ENCODE results near the gene PALB2.
A peak's percentile ranks its signal among the peaks of the same experiment; 100 is the strongest.

Gene PALB2

DNA sequence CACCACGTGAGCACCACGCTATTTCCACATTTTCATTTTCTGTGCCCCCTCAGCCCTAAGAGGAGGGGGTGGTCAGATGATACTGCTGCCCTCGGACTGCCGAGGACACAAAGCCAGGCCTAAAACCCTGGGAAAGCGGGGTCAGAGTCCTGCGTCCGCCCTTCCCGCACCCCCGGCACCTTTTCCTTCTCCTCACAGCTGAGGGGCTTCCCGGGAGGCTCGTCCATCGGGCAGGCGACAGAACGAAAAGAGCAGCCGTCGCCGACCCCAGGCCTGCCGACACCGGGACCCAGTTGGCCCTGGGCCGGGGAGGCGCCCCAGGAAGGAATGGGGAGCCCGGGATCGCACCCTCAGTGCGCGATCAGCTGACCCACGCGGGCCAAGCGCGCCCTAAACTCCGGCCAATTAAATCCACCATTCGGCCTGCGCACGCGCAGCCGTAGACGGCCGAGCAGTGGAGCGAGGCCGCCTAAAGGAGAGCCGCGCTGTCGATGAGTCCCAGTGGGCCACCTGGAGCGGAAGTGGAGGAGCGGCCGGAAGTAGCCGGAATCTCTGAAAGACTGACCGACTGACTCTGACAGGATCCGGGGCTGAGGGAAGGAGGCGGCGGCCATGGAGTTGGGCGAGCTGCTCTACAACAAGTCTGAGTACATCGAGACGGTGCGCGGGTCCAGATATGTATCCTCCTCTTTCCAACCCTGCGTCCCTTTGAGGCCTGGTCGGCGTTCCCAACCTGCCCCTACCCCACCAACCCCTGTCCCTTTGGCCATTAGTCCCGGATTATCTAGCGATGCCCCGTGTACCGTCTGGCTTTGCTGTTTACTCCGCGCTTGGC, at the start of gene PALB2, which contains the start of gene DCTN5:
Gene PALB2 (minus strand): TSS at position 380 of the 835 bp plus-strand sequence. CDS start 153 bp downstream, at position 227.
Gene DCTN5 (plus strand): TSS at position 536 of the 835 bp plus-strand sequence. CDS start 77 bp downstream, at position 613.
- DNase-seq (ENCODE audit: low spot score): peak; percentile 92

DNA sequence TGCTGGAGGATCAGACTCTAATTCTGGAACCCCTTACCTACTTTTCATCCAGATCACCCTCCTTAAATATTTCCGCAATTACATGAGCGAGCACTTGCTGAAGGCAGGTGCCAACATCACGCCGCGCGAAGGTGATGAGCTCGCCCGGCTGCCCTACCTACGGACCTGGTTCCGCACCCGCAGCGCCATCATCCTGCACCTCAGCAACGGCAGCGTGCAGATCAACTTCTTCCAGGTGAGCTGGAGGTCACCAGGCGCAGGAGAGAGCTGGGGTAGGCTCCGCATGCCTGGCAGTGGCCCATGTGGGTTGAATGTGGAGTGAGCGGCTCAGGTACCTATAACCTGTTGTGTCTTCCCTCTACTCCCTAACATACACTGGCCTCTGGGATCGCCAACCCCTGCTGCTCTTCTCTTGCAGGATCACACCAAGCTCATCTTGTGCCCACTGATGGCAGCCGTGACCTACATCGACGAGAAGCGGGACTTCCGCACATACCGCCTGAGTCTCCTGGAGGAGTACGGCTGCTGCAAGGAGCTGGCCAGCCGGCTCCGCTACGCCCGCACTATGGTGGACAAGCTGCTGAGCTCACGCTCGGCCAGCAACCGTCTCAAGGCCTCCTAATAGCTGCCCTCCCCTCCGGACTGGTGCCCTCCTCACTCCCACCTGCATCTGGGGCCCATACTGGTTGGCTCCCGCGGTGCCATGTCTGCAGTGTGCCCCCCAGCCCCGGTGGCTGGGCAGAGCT, 48.5 kb upstream of the PALB2 start:
- DNase-seq (ENCODE audit: low spot score): no peak

DNA sequence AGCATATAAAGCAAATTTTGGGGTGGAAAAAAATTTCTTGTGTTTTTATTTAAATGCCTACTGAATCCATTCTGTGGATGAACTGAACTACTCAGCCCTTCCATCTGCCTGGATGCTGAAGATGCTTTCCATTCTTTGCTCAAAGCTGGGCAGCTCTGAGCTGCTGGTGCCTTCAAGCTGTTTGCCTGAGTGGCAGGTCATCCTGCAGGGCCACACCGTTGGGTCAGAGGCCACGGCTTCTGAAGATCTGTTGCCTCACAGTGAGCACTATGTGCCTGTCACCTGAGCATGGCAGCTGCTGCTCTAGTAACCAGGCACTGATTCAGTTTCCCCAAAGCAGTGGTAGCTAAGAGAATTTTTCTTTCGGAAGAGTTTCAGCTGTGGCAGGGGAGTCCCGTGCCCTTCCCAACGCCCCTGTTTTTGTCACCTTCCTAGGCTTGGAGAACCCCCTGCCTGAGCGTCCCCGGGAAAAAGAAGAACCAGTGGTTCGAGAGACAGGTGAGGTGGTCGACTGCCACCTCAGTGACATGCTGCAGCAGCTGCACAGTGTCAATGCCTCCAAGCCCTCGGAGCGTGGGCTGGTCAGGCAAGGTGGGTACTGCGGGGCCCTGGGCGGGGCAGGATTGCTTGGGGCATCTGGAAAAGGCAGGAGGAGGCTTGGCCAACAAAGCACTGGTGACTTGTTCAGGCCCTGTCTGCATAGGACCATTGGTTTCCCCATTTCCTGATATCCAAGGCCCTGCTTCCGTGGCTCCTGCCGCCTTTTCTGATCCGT, 46.1 kb upstream of the PALB2 start:
- no peak for DNase-seq (ENCODE audit: low spot score)

DNA sequence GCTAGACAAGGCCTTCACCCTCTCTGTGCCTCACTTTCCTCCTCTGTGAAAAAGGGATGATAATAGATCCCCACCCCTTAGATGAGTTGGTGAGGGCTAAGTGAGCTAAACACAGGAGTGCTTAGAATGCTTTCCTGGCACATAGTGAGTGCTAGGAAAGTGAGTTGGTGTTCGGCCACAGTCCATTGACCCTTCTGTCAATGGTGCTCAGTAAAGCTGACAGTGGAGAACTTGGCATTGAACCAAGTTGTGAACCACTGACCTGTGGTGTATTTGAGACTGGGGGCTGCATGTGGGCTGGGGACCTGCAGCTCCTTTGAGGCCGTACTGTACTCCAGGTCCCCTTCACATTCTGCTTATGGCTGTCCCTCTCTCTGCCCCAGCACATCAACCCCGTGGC, 42.4 kb upstream of the PALB2 start:
- no peak for DNase-seq (ENCODE audit: low spot score)

DNA sequence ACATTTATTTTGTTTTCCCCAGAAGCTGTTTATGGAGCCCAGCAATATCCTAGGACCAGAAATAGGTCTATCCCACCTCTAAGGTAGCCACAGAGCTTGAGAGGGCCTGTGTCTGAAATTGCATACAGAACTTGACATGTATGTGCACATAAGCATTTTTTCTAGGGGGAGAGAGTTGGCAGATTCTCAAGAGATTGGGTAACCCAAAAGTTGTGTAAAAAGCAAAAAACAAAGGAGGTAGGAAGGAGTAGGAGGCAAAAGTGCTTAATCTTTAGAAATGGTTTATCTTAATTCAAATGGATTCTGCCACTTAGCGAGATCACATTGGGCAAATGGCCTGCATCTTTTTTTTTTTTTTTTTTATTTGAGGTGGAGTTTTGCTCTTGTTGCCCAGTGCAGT, 41.1 kb upstream of the PALB2 start:
- DNase-seq (ENCODE audit: low spot score): no peak

DNA sequence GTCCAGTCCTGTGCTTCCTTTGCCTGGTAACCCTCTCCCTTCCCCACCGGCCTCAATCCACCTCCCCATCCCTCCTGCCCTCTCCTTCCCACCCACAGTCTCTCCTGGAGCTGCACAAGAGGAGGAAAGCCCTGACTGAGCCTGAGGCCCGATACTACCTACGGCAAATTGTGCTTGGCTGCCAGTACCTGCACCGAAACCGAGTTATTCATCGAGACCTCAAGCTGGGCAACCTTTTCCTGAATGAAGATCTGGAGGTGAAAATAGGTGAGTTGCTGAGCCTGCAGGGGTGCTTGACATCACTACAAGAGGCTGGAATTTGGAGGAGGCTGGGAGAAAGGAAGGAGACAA, 38.9 kb upstream of the PALB2 start:
- no peak for DNase-seq (ENCODE audit: low spot score)

DNA sequence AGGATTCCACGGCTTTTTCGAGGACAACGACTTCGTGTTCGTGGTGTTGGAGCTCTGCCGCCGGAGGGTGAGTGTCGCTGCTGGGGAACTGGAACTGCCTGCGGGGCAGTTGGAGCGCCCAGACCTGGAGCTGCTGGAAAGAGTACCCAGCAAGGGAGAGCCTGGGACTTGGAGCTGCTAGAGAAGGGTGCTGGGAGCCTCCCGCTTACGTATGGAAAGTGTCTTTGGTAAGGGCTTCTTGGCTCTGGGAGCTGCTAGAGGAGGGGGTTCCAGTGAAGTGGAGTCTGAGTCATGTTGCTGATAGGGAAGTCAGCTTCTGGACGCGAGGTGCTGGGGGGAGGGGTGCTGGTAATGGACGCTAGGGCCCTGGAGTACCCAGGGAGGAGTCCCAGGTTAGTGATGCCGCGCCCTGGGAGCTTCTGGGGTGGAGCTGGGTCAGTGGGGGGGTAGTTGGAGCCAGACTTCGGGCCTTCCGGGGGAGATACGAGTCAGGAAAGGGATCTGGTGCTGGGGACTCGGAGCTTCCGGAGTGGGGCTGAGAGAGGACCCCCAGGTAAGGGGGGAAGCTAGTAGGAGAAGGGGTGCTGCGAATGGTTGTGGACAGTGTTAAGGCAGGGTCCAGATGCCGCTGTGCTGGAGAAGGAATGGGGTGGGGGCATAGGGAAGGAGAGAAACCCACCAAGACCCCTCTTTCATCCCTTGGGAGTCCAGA, 38.3 kb upstream of the PALB2 start:
- DNase-seq (ENCODE audit: low spot score): peak; percentile 51

DNA sequence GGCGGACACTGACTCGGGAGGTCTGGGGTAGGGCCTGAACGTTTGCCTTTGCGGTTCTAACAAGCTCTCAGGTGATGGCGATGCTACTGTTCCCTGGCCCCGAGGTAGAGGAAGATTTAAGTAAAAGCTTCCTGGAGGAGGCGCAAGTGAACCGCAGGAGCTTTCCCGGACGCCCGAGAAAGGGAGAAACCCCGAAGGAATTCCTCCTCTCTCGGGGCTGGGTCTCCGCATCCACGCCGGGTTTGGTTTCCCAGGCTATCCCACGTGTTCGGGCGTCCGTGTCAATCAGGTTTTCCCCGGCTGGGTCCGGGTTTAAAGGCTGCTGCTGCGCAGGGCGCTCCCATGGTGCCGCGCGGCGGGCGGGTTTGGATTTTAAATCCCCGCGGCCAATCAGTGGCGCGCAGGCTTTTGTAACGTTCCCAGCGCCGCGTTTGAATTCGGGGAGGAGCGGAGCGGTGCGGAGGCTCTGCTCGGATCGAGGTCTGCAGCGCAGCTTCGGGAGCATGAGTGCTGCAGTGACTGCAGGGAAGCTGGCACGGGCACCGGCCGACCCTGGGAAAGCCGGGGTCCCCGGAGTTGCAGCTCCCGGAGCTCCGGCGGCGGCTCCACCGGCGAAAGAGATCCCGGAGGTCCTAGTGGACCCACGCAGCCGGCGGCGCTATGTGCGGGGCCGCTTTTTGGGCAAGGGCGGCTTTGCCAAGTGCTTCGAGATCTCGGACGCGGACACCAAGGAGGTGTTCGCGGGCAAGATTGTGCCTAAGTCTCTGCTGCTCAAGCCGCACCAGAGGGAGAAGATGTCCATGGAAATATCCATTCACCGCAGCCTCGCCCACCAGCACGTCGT, 37.5 kb upstream of the PALB2 start, which contains the start of gene PLK1:
Gene PLK1 (plus strand): TSS at position 460 of the 844 bp plus-strand sequence. CDS start 44 bp downstream, at position 504.
- DNase-seq (ENCODE audit: low spot score): peak; percentile 78

DNA sequence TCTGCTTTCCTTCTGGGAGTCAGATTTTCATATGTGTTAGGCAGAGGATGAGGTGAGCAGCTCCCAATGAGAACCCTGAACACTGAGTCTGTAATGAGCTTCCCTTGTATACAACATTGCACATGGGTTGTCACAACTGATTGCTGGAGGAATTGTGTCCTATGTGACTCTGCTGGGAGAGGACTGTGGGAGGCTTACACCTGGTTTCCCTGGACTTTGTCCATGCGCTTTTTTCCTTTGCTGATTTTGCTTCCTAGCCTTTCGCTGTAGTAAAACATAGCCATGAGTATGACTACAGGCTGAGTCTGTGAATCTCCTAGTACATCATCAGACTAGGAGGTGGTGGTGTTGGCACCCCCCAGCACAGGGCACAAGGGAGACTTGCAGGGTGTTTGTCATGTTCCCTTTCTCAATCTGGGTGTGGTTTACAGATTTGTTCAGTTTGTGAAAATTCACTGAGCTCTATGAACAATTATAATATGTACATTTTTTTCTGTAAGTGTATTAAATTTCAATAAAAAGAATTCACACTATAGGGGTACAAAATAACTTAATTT, 35.9 kb upstream of the PALB2 start:
- DNase-seq (ENCODE audit: low spot score): no peak

DNA sequence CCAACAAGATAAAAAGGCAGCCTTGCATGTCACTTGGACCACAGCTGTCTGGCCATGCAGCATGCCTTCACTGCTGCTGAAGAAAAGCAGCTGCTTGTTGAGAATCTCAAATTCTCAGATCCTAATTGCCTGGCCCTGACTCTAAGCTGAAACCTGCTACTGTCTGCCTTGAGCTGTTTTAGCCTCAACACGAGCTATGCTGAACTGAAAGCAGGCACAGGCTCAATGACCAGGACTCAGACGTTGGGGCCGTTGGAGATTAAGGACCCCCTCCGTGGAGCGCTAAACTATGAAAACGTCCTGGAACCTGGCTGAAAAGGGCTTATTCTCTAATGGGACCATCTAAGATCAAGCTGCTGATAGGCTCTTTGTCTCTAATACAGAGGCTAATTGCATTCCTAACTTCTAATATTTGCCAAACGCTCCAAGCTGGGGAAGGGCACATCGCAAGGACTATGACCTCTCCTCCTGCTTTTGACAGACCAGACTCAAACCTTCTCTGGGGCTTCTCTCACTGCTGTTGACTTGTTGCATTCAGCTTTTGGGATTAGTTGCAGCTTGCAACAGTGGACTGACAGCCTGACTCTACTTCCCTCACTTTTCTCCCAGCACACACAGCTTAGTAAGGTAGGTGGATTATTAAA, 33.0 kb upstream of the PALB2 start:
- DNase-seq (ENCODE audit: low spot score): no peak

DNA sequence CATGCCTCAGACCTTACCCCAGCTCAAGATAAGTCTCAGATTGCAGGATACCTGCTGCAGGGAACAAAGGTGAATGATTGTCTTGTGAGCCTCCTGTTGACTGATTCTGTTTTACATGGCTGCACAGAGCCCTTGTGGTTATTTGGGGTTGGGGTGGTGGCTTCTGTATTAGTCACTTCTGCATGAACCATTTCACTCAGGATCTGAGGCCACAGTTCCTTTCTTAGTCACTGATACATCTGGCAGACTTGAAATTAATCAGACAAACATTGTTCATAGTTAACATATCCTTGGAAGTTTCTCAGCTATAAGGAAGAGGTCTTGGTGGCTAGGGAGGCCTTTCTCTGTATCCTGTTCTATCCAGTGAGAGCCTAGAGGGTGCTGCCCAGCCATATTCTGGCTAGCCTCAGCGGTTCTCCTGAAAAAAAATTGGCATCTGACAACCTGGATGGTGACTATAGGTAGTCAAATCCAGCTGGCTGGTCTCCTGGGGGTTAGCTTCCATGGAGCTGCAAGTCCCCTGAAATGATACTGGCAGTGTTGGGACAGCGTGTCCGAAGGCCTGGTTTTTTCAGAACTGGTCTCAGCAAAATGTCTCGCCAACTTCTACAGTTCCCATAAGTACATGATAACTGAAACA, 29.1 kb upstream of the PALB2 start:
- no peak for DNase-seq (ENCODE audit: low spot score)

DNA sequence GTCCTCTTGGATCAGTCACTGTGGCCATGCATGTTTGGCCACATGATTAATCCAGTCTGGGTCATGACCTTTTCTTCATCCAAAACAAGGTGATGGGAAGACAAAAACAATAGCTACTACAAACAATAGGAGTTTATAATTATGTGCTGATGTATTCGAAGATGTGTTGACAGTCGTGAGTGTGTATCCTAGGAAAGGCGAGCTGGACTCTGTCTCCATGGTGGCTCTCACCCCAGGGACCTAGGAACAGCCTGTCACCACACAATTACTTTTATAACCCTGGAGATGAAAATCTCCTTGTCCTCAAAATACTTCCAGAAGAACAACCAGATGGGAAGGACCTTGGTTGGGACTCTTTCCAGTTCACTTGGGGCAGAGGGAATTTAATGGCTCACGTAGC, 27.8 kb upstream of the PALB2 start:
- no peak for DNase-seq (ENCODE audit: low spot score)

DNA sequence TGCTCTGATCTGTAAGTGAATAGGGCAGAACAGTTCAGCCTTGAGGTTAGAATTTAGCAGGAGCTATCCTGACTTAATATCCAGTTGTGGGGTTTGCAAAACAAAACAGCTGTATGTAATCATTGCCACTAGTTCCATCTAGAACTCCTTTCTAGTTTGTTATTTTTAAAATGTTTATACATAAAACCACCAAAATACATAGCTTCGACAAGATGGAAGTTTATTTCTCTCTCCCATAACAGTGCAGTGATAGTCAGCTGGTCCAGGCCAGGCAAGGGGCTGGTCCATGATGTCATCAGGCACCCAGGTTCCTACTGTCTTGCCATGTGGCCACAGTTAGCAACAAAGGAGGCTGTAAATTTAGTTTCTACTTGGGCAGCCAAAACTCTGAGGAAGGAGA, 27.1 kb upstream of the PALB2 start:
- no peak for DNase-seq (ENCODE audit: low spot score)

DNA sequence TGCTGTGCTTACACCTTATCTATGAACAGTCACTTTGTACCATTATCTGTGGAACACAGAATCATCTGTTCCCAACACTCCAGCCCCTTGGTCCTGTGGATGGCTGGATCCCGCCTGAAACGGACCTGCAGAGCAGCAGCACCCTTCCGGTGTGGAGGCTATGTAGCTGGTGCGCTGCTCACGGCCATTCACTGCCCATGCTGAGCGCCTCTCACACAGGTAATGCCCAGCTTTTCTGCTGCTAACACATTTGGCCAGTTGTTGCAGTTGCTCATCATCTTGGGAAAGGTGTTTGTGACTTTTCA, 26.2 kb upstream of the PALB2 start:
- no peak for DNase-seq (ENCODE audit: low spot score)

DNA sequence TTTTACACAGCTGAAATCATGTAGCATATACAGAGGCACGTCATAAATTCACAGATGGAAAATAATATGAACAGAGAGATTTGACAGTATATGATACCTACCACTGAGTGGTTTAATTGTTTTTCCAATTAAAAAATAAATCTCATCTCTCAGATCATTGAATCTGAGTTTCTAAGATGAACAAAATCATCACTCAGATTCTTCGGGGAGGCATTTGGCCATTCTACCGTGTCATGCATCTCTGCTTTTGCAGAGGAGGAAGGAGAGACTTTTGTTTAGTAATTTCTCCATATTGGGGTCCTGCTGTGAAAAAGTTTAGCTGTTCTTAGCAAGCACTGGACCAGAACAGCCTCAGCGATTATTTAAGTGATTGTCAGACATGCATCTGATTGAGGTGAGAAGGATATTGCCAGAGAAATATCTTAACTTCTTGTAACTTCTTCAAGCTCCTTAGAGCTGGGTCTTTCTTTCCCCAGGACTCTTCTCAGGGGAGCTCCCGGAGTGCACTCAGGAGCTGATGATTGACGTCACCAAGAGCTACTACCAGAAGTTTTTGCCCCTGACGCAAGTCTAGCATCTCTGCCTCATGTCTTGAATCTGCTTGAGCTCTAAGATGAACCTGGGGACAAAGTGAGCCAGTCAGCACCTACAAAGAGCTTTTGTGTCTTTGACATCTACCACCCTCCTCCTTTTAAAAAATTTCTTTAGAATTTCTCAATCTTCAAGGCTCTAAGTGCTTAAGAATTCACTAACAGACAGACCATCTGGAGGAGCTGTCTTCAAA, 25.7 kb upstream of the PALB2 start:
- DNase-seq (ENCODE audit: low spot score): no peak

DNA sequence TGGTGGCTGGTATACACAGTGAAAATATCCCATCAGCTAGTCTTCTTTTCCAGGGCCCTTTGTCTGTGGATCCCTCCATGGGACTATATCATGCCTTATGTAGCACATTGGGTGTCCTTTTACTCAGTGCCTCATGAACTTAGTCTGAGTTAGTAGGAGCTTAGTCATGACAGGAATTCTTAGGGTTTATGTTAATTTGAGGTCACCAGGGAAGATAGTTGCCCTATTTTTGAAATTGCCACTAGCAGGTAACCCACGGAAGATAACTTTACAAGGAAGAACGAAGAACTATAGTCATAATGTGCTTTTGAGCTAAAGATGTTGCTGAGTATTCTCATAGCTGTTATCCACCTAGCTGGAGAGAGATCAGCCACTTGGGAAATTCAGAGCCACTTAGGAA, 22.8 kb upstream of the PALB2 start:
- DNase-seq (ENCODE audit: low spot score): no peak

DNA sequence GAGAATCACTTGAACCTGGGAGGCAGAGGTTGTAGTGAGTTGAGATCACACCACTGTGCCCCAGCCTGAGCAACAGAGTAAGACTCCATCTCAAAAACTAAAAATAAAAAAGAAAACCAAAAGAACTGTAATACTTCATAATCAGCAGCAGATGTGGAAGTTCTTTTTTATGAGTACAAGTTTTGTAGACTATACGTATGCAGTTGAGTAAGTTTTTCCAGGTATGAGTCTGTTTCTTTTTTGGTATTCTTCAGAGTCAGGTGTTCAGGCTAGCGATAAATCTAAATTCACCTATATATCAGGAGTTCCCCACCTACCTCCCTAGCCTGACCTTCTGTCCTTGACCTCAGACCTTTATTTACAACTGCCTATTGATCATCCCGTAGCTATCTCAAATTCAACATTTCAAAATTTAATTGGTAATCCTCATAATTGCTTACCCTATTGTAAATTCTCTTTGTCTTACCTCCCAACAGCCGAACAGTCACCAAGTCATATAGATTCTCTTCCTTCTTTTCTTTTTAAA, 10.9 kb upstream of the PALB2 start:
- DNase-seq (ENCODE audit: low spot score): no peak

DNA sequence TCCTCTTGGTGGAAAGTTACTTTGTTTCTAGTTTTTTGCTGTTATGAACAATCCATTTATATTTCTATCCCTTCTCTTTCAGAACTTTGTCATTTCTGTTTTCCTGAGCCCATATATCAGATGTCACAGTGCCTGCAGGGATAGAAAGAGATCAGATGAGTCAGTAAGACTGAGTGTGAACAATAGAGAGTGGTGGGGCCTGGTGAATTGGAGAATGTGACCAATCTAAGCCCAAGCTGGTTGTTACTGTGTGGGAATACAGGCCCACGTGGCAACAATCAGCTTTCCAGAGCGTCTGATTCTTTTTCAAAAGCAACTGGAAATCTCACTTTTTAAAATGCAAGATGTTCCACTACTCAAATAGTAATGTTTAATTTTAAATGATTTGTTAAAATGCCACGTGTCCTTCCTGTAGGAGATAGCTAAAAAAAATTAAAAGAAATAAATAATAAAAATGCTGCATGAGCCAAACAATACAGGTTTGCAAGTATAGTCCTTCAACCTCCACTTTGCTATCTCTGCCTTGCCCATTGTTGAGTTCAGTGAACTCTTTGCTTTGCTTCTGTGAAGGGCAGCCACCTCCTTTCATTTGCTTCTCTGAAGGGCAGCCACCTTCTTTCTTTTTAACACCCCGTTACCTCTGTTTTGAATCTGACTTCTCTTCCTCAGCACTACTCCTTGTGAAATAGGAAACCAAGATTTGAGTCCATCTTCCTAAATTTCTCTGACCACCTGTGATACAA, 9.7 kb upstream of the PALB2 start:
- no peak for DNase-seq (ENCODE audit: low spot score)
